ENCODE data around the gene SCAND1.
"Not testable (repeated sequence)": the region's sequence is repeated elsewhere in the genome, so short reads cannot be mapped to it uniquely, and the experiment has no call there.

Gene SCAND1

DNA sequence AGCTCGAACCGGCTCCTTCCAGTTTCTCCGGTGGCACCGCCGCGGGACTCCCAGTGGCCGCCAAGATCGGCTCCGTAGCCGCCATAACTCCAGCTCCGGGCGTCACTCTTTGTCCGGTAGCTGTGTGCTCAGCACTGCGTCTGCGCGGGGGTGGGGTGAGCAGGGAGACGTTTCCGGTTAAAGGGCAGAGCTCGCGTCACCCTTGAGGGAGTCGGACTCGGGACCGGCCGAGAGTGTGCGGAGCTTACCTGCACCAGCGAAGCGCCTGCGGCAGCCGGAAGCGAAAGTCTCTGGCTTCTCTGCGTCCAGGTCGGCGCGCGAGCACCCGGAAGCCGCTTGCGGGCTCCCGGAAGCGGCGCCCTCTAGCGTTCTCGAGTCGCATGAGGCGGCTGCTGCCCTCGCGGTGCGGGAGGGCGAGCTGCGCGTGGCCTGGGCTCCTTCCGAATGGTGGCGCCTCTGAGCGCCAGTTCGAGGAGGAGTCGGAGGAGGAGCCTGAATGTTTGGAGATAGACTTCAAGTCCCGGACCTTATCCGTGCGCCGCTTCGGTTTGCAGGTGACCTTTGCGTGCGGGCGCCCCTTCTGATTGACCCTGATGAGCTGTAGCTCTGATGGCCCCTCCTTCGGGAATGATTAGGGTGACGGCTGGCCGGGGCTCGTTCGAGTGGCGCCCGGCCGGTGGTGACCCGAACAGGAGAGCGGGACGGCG, at the start of gene SCAND1:
TSS of gene SCAND1 (minus strand) at position 303 of the 707 bp plus-strand sequence. CDS start at position 85, 218 bp downstream.
- peak; percentile 91 for DNase-seq (ENCODE audit: low read depth)

DNA sequence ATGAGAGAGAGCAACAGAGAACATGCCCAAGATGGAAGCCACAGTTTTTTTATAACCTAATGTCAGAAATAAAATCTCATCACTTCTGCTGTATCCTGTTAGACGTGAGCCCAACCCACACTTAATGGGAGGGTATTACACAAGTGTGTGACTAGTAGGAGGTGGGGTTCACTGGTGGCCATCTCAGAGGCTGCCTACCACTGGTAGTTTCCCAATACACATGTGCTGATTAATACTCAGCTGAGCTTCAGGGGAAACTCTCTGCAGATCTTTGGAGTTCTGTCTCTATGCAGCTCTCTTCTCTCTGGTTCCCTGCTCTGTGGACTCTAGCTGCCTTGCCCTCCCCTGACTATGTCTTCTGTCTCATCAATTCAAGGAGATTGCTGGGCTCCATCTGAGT, 49.7 kb upstream of the SCAND1 start:
- DNase-seq (ENCODE audit: low read depth) = no peak

DNA sequence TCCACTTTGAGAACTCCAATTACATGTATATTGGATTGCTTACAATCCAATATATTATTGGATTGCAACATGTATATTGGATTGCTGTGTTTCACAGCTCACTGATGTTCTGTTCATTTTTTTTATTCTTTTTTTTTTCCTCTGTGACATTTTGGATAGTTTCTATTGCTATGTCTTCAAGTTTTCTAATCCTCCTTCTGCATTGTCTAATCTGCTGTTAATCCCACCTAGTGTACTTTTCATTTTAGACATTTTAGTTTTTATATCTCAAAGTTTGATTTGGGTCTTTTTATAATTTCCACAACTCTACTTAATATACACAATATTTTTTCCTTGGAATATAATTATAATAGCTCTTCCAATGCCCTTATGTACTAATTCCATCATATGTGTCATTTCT, 48.6 kb upstream of the SCAND1 start:
- DNase-seq (ENCODE audit: low read depth) = no peak

DNA sequence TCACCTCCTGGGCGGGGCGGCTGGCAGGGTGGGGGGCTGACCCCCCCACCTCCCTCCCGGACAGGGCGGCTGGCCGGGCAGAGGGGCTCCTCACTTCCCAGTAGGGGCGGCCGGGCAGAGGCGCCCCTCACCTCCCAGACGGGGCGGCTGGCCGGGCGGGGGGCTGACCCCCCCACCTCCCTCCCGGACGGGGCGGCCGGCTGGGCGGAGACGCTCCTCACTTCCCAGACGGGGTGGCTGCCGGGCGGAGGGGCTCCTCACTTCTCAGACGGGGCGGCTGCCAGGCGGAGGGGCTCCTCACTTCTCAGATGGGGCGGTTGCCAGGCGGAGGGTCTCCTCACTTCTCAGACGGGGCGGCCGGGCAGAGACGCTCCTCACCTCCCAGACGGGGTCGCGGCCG, 47.0 kb upstream of the SCAND1 start:
- DNase-seq (ENCODE audit: low read depth) = not testable (repeated sequence)

DNA sequence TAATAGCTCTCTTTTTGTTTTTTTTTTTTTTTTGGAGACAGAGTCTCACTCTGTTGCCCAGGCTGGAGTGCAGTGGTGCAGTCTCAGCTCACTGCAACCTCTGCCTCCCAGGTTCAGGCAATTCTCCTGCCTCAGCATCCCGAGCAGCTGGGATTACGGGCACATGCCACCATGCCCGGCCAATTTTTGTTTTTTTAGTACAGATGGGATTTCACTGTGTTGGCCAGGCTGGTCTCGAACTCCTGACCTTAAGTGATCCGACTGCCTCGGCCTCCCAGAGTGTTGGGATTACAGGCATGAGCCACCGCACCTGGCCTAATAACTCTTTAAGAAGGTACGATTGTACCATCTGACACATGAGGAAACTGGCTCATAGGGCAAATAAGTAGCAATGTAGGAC, 42.2 kb upstream of the SCAND1 start:
- not testable (repeated sequence) for DNase-seq (ENCODE audit: low read depth)

DNA sequence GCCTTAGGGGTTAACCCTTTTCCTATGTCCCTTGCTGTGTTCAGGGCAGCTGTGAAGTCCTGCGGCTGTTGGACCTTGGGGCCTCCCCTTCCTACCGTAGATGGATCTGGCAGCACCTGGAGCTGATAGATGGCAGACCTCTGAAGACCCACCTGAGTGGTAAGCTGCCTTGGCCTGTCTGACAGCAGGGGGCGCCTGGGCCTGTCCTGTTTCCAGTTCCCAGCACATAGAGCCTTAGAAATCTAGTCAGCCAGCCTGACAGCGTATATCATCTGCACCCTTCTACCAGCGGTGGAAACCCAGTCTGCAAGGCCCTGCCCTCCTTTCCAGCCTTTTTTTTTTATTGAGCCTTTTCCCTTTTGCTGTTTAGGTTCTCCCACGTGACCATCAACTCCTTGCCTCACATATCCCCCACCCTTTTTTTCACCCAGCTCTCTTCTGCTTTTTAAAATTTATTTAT, 40.7 kb upstream of the SCAND1 start:
- peak; percentile 66 for DNase-seq (ENCODE audit: low read depth)

DNA sequence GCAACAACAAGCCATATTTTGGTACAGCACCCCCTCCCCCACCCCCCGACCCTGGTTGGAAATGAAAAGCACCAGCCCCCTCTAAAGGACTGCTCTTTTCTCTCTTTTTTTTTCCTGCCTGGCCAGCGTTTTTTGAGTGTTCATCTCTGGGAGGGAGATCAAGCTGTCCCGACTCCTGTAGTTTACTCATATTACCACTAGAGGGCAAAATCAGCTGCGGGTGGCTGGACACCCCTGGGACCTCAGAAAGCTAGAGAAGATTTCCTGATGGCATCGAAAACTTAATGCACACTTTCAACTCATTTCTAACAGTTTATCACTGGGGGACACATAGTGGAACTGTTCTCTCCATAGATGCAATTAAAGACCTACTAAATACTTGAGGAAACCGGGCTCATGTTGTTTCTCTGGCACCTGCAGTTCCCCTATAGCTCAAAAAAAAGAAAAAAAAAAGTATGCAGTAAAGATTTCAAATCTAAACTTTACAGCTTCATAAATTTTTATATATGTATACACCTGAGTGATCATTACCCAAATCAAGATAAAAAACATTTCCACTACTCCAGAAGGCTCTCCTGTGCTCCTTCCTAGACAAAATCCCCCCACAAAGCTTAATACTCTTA, 38.5 kb upstream of the SCAND1 start:
- peak; percentile 6 for DNase-seq (ENCODE audit: low read depth)

DNA sequence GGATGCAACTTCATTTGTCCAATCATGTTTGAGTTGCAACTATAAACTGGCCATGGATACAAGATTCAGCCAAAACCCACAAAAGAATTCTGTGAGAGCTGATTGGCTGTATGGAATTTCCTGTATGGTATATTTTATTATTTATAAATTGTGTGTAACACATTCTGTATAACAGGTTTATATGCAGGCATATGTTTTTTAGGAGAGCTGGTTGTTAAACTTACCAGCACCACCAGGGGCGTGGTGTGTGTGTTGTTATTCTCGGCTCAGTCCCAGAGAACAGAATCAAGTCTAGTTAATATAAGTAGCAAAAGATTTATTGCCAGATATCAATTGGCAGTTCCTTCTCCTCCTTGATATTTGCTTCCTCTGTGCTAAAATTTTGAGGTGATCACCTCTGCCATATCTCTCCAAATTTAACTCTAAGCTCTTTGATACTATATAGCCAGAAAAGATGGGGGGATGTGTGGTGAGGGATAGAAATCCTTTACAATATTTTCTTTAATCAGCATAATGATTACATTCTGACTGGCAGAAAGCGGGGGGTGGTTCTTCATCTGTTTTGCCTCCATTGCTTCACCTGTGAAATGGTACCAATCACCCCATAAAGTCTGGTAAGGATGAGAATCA, 37.0 kb upstream of the SCAND1 start:
- no peak for DNase-seq (ENCODE audit: low read depth)

DNA sequence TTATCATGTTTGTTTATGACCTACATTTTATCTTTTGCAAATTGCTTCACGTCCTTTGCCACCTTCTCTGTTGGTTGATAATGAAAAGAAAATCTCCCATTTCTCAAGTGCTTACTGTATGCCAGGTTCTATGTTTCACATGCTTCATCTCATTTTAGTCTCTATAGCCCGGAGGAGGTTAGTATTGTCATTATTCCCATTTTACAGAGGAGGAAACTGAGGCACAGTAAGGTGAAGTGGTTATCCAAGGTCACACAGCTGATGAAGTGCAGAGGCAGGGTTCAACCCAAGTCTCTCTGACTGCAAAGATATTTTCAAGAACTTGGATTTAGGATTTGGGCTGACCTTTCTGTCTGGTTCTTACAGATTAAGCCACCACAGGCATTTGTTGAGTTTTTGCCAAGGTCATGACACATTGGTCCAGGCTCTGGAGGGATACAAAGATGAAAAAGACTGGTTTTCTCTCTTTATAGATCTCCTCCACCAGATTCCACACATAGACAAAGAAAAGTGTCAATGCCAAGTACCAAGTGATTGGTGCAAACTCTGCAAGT, 34.7 kb upstream of the SCAND1 start:
- no peak for DNase-seq (ENCODE audit: low read depth)

DNA sequence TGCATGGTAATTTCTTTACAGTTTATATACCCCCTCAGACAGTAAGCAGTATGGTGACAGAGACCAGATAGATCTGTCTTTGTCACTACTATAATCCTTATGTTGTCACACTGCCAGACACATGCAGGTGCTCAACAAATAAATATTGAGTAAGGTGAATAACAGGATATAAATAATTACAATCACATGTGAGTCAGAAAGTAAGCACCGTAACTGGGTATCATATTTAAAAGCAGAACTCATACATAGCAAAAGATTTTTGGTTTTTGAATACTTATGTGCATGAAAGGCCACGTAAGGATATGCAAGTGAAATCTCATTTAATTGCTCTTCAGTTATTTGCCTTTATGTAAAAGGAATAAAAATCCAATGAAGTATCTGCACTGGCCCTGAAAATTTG, 31.5 kb upstream of the SCAND1 start:
- no peak for DNase-seq (ENCODE audit: low read depth)

DNA sequence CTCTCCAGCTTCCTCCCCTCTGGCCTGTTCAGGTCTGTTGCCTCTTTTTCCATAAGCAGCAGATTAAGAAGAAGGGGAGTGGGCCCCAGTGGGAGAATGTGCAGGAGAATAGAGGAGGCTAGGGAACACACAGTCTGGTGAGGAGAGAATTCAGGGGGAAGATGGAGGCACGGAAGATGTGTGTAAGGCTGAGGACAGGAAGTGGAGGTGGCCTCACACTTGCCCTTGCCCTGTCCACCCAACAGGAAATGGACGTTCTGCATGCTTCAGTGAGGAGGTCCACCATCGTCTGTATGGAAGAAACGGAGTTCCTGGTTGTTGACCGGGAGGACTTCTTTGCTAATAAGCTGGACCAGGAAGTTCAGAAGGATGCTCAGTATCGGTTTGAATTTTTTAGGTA, 30.1 kb upstream of the SCAND1 start:
- no peak for DNase-seq (ENCODE audit: low read depth)

DNA sequence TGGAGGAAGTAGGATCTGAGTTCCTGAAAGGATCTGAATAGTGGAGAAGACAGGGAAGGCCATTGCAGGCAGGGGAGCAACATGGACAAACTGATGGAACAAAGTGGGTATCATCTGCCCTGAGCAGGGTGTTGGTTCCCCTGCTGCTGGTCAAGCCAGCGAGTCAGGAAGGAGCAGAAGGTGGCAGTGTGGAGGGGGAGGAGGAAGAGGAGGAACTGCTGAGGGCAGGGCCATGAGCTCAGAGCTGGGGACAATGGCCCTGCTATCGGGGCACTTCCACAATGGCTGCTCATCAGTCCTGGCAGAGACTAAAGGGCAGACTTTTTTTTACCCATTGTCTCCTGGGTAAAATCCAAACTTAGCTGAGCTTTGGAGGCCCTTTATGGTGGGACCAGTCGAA, 27.7 kb upstream of the SCAND1 start:
- DNase-seq (ENCODE audit: low read depth) = no peak

DNA sequence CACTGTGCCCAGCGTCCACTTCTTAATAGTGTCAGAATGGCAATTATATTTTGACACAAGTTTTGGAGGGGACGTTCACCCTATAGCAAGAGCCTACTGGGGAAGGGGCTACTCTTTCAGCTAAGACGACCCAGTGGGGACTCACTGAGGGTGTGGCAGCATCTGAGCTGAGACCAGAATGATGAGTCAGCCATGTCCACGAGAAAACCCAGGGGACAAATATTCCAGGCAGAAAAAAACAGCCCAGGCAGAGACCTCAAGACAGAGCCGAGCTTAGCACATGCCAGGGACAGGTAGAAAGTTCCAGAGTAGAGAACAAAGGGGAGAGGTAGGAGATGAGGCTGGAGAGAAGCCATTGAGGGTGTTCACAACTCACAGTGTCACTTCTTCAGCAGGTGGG, 25.2 kb upstream of the SCAND1 start:
- no peak for DNase-seq (ENCODE audit: low read depth)

DNA sequence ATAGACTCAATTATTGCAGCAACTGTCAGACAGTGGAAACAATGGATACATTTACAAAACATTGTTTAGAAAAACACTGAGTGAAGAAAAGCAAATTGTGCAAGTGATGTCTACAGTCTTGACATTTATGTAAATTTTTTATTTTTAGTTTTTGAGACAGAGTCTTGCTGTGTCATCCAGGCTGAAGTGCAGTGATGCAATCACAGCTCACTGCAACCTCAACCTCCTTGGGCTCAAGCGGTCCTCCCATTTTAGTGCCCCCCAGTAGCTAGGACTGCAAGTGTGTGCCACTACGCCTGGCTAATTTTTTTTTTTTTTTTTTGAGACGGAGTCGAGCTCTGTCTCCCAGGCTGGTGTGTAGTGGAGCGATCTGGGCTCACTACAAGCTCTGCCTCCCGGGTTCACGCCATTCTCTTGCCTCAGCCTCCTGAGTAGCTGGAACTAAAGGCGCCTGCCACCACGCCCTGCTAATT, 23.8 kb upstream of the SCAND1 start:
- no peak for DNase-seq (ENCODE audit: low read depth)

DNA sequence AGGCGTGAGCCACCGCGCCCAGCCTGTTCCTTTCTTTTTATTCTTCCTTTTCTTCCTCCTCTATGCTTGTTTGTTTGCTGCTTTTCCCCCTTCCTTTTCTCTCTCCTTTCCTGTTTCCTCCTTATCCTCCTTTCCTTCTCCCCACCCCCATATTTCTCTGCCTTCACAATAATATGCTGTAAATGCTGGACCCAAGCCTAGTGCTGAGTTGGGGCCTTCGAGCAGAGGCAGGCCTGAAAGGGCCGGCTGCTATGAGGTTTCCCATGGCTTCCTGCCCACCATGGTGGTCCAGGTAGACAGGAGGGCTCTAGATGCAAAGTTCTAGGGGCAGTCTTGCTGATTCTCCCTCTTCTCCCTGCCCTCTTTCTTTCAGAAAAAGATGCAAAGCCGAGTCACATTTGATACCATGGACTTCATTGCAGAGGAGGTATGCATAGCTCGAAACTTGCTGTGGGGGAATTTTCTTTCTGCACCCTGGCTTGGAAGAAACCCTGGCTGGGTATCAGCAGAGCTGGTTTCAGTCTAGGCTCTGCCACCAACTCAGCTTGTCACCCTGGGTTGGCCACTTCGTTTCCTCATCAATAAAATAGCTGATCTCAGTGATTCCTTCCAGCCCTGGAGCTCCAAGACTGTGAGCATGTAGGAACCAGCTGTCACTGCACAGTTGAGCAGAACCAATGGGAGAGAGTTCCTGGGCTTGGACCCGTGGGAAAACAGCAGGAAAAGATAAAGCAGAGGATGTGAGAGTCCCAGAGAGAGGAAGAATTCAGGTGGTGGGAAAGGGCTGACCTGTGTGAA, 21.5 kb upstream of the SCAND1 start:
- no peak for DNase-seq (ENCODE audit: low read depth)

DNA sequence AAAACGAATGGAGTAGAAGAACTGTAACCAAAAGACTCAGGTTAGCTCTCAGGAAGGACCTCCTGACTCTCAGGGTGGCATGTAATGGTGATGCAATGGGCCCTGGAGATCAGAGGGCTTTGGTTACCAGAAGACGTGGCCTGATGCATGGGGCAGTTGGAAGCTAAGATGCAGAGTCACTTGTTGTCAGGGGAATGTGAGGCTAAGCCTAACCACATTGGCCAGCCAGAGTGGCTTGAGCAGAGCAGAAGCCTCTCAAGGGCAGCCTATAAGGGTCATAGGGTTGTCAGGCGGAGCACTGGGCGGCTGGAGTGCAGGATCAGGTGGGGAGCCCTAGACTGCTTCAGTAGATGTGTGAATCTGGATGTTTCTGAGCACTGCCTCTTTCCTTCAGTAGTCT, 20.0 kb upstream of the SCAND1 start:
- DNase-seq (ENCODE audit: low read depth) = no peak

DNA sequence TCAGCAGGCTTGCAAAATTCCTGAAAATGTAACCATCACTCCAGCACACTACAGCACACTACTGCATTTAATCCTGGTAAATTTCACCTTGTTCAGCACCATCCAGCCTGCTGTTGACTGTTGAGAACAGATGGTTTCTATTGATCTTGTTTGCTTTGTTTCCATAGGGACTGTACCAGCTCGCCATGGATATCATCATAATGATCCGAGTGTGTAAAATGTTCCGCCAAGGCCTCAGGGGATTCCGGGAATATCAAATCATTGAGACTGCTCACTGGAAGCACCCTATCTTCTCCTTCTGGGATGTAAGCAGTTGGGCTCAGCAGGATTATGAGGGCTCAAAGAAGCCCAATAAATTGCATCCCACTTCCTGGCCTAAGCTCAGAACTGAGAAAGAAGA, 18.2 kb upstream of the SCAND1 start:
- no peak for DNase-seq (ENCODE audit: low read depth)

DNA sequence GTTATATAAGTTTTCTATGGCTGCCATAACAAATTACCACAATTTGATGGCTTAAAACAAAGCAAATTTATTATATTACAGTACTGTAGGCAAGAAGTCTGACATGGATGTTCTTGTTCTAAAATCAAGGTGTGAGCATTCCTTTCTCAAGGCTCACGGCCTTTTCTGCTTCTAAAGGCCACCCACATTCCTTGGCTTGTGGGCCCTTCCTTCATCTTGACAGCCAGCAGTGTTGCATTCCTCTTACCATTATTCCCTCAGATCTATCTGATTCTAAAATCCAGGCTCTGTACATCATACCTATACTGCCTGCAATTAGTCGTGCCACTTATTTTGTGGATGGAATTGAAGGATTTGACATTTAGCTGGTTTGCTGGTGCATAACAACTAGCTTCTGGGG, 17.7 kb upstream of the SCAND1 start:
- no peak for DNase-seq (ENCODE audit: low read depth)

DNA sequence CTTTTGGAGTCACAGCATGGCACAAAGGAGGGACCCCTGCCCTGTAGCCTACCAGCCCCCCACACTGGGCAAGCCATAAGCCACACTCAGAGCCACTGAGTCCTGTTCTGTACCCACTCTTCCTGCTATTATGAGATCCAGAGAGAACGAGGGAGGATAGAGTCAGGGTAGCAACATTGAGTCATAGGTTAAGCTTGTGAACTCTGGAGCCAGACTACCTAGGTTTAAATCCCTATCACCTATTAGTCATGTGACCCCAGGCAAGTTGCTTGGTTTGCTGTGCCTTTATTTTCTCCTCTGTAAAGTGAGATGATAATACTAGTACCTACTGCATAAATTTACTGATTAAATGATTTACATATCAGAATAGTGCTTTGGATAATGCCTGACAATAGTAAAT, 14.6 kb upstream of the SCAND1 start:
- DNase-seq (ENCODE audit: low read depth) = no peak

DNA sequence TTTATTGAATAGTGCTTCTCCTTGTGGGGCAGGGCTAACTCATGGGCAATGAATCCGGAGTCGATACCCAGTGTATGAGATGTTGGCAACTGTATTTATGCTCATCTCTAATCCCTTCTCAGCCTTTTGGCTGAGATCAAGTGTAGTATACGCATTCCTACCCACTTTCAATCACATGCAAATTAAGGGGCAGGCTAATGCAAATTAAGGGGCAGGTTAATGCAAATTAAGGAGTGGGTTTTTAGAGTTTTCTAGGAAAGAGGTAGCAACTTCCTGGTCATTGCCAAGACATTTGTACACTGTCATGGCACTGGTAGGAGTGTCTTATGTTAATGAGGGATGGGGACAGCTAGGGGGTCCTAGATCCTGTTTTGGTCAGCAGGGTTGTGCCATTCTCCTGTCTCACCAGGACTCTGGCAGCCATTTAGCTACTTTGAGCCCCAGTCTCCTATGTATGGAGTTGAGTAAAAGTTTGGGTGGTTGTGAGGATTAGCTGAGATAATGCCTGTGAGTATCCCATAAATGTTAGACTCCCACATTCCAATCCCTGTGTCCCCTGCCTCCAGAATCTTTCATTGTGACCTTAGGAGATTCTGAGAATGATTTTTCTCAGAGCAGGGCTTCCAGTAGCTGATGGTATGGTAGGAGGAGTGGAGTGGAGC, 13.8 kb upstream of the SCAND1 start, which contains the start of gene CNBD2:
TSS of gene CNBD2 (plus strand) at position 612 of the 662 bp plus-strand sequence. CDS start 173 bp downstream, outside the sequence.
- DNase-seq (ENCODE audit: low read depth) = no peak

DNA sequence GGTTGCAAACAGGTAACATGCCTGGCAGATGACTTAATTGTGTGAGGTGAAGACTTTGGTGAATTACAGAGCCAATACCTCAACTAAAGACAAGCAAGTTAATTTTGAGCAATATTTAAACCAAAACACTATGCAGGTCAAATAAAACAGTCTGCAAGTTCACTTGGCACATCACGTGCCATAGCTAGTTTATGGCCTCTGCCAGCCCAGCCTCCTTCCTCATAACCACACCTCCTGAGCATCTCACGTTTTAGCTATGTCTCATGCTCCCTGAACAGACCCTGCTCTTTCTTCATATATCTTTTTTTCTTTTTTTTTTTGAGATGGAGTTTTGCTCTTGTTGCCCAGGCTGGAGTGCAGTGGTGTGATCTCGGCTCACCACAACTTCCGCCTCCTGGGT, 9.6 kb upstream of the SCAND1 start:
- no peak for DNase-seq (ENCODE audit: low read depth)

All from stimulated activated CD8-positive, alpha-beta memory T cell treated with anti-CD3 and anti-CD28 coated beads, Interleukin-12 subunit alpha, Interleukin-12 subunit beta, amount 100 ng/mL, for 4 hours (primary cell).